HG03196 (cell line): ENCODE data around the gene GIT2.
A peak's percentile ranks its signal among the peaks of the same experiment; 100 is the strongest.
"Not testable (repeated sequence)": the region's sequence is repeated elsewhere in the genome, so short reads cannot be mapped to it uniquely, and the experiment has no call there.

Experiments
- ATAC-seq: cut with Tn5 transposase; IDR thresholded peaks from one replicate; pipeline ENCODE4 v1.9.1; 2021; ENCODE audit not compliant: unreplicated experiment

Gene GIT2, protein sequence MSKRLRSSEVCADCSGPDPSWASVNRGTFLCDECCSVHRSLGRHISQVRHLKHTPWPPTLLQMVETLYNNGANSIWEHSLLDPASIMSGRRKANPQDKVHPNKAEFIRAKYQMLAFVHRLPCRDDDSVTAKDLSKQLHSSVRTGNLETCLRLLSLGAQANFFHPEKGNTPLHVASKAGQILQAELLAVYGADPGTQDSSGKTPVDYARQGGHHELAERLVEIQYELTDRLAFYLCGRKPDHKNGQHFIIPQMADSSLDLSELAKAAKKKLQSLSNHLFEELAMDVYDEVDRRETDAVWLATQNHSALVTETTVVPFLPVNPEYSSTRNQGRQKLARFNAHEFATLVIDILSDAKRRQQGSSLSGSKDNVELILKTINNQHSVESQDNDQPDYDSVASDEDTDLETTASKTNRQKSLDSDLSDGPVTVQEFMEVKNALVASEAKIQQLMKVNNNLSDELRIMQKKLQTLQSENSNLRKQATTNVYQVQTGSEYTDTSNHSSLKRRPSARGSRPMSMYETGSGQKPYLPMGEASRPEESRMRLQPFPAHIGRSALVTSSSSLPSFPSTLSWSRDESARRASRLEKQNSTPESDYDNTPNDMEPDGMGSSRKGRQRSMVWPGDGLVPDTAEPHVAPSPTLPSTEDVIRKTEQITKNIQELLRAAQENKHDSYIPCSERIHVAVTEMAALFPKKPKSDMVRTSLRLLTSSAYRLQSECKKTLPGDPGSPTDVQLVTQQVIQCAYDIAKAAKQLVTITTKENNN

DNA sequence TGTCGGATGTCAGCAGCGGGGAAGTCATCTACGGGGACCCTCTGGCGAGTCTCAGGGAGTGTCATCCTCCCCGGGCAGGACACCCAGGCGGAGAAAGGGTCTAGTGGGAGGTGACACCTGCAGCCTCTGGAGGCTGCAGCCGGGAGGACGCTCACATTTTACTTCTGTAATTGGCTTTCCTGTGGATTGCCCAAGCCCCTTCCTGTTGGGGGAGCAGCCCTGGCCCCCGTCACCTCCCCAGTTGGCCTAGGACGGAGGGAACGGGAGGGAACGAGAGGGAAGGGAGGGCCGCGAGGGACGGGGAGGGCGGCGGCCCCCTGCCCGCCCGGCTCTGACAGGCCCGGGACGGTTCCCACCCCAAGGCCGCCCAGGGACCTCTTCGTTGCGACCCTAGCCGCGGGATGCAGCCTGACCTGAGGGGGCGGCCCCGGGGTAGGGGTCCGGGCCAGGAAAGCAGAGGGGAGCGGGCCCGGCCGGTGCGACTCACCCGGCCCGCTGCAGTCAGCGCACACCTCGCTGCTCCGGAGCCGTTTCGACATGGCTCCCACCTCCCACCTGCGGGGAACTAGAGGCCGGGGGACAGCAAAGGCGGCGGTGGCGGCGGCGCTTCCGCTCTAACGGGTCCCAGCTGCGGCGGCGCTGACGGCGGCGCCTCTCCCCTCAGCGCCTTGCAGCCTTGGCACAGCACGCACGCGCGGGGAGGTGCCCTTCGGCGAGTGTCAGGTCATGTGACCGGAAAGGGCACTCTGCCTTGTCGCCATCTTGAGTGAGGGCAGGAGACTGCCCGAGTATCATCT, at the start of gene GIT2:
TSS of gene GIT2 (minus strand) at position 683 of the 797 bp plus-strand sequence. CDS start at position 539, 144 bp downstream.
- peak; percentile 63 for ATAC-seq

DNA sequence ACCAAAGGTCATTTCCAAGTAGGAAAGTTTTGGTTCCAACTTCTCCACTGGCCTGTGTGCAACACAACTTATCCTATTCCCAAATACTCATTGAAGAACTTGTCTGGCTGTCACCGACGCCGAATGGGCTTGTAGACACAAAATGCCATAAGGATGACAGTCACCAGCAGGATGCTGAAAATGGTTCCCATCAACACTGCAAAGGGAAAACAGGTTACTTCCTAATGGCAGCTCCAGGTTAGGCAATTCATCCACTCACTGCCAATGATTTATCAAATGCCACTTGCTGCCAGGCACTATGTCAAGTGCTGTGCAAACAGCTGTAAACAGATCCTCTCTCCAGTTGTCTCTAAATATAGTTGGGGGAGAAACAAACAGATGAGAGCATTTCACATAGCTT, 46.1 kb upstream of the GIT2 start:
- no peak for ATAC-seq

DNA sequence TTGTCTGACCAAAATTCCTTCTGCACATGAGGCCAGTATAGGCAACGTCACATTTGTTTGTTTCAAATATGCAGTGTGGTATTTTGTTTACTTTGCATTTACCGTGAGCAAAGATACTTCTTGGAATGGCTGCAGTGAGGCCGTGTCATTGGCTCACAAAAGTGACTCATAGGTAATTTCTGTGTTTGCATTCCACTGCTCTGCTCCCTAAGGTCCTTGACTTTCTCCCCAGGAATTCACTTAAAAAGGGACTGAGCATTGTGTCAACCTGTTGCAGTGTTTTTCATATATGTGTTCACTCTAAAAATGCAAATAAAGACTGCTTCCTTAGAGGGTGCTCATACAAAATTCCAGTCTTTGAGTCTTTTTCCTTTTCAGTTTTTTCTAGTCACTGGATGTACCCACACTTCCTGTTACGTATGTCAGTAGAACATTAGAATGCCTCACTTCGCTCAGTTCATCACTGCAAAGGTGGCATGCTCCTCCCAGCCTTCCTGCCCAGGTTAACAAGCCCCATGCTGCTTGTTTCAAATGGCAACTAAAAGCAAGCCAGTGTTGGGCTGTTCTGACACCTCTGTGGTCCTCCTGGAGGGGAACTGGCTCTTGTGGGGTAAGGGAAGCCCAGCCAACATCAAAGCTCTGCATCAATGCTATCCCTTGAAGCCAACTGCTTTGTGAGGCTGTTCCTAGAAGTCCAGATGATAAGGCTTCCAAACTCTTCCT, 43.1 kb upstream of the GIT2 start:
- no peak for ATAC-seq

DNA sequence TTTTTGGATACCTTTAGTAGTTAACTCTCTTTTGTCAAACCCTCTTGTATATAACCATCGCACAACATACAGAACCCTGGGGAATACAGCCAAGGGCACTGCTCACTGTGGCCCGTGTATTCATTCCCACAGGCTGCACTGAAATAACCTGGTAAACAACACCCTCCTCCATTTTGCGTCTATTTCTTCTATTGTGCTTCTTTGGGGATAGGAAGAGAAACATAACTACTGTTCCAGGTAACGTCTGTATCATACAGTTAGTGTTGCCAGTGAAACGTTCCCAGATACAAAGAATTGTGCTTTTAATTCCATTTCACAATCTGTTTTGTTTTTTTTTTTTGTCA, 42.5 kb upstream of the GIT2 start:
- no peak for ATAC-seq

DNA sequence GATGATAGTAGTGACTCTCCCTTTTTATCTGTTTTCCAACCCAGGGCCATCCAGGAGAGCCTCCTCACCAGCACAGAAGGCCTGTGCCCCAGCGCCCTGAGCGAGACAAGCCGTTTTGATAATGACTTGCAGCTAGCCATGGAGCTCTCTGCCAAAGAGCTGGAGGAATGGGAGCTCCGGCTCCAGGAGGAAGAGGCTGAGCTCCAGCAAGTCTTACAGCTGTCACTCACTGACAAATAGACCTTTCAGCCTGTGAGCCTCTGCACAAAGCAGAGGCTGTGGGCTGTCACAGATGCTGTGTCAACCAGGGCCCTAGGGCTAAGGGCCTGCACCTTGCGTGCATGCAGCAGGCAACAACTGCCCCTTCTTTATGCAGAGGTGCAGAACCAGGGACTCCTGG, 41.1 kb upstream of the GIT2 start:
- no peak for ATAC-seq

DNA sequence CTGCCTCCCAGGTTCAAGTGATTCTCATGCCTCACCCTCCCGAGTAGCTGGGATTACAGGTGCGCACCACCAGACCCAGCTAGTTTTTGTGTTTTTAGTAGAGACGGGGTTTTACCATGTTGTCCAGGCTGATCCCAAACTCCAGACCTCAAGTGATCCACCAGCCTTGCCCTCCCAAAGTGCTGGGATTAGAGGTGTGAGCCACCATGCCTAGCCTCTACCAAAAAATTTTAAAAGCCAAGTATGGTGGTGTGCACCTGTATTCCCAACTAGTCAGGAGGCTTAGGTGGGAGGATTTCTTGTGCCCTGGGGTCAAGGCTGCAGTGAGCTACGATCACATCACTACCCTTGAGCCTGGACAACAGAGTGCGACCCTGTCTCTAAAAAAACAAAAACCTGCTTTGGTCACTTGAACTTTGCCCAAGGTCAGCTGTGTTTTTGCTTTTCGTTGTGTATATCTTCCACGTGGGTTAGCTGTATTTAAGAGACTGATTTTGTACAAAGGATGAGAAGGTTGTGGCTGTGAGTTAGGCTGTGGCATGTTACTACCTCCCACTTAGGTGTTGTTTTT, 39.5 kb upstream of the GIT2 start:
- no peak for ATAC-seq

DNA sequence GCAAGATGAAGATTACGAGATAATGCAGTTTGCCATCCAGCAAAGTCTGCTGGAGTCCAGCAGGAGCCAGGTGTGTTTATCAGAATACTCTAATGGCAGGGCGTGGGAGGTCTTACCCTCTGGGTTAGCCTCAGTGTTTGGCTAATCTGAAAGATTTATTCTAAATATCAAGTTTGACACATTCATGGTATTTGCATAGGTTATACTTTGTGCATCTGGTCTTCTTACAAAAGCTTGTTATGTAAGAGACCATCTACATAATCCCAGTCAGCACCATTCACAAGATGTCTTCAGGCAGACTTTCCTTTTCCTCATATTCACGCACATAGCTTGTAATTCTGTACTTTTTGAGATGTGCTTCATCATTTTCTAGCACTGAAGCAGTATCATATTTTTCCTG, 37.7 kb upstream of the GIT2 start:
- no peak for ATAC-seq

DNA sequence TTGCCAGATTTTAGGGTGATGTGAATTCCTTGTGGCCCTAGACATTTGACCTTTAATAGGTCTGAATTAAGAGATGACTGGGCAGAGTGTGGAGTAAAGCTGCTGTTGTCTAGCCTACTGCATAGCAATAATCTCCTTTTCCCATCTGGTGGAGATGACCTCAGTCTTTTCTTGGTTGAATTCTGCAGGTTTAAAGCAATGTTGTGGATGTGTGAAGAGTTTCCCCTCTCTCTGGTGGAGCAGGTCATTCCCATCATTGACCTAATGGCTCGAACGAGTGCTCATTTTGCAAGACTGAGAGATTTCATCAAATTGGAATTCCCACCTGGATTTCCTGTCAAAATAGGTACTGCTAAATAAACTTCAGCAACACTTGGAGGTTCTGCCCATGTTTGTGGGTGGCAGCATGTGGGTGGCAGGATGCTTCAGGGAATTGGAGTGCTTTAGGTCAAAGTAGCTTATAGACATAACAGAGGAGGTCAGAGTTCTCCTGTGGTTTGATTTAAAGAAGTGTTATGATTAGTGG, 33.2 kb upstream of the GIT2 start:
- ATAC-seq, result no peak

DNA sequence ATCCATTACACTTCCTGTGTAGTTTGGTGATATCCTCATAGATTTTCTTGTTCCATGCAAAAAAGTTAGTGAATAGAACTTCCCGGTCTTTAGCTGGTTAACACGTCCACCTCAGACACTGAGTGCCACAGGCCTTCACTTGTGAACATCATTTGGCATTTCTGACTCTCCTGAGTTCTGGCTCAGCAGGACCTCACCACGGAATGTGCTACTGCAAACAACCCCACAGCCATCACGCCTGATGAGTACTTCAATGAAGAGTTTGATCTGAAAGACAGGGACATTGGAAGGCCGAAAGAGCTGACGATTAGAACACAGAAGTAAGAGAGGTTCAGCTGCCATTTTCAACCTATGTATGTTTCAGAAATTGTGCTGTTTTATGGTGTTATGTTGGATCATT, 32.2 kb upstream of the GIT2 start:
- no peak for ATAC-seq

DNA sequence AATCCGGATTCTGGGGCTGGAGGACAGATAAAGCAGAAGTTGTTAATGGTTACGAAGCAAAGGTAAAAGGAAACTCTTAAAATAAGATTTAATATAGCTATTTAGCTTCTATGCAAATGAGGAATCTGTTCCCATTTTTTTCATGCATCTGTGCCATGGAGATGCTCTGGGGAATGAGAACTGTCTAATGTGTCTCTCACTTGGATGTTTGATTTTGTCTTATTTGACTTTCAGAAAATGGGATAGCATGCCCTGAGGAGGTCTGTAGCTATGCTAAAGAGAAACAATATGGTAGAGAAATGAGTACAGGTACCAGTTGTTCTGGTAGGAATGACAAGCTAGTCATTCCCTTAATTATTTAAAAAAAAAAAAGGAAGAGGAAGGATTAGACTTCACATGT, 27.9 kb upstream of the GIT2 start:
- ATAC-seq, result no peak

DNA sequence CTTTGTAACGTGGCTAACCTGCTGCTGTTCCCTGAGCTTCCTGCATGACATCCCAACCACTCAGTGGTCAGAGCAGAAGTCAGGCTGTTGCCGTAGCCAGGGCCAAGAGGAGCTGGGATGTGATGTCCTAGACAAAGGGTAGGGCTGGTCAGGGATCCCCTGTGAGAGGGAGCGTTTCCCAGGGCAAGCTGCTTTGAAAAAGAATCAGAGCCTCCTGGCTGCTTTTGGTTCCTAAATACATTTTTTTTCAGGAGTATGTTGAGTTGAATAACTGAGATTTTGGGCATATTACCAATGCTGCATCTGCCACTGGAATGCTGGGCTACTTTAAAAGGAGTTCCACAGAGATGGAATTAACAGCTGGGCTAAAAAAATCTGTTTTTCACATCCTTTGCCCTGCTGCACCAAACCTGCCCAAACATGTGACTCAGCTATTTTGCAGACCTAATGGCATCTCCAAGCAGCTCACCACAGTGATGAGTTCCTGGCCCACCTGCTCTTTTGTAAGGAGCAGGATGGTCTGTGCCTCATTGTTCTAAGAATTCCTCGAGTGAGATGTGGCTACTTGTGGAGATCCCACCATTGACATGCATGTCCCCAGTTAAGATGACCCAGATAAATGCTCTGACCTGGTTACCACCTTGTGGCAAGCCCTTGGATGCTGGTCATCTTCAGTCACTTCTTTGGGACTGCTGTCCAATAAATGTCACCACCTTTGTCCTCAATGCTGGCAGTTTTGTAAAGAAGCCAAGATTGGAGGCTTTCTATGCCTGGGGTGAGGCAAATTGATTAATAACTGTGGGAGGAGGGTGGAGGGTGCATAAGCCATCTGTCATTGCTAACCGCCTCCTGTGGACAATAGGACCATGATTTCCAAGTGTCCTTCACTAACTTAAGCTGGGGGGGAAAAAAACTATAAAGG, 27.2 kb upstream of the GIT2 start:
- ATAC-seq, result no peak

DNA sequence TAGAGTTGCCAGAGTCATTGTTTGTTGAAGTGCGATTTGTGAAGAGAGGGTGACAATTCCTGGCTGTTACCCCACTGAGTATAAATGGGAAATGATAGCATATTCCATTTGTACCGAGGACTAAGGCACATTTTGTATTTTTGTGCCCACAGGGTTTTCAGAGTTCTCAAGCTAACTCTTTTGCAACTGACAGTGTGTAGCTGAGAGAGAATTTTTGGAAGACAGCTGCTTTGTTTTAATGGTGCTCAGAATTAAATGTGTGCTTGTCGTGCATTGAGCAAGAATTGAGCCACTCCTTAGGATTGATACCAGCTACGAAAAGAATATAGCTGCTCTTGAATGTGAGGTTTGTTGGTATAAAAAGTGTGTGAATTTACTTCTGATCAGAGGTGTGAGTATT, 24.8 kb upstream of the GIT2 start:
- ATAC-seq, result no peak

DNA sequence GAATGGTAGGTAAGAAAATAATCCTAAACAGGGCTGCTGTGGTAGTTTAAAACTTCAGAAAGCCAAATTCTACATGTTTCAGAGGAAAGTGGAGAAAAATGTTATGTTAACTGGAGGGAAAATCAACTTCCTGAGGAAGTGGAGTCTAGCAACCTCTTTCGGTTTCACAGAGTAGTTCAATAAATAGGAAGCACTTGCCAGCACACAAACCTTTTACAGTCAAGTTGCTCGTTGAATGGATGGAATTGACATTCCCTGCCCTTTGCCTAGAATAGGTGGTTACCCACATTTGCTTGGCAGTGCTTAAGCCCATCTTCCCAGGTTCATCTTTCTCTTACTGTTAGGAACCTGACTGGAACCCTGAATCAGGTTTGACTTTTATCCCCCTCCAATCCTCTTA, 19.0 kb upstream of the GIT2 start:
- ATAC-seq, result no peak

DNA sequence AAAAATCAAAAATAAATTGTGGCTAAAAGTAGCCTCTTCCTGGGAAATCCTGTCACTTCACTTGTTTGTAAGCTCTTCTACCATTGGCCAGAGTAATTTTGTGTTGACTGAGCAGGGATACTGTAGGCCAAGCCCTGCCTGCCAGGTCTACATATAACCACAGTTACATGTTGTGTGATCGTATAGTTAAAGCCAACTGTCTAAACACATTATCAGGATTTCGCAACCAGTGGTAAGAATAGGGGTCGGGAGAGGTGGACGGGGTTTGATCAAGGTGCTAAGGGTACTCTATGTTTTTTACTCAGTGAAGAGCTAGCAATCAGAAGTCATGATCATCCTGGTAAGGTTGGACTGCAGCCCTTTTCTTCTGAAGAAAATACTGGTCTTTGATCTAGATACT, 16.5 kb upstream of the GIT2 start:
- ATAC-seq, result no peak

DNA sequence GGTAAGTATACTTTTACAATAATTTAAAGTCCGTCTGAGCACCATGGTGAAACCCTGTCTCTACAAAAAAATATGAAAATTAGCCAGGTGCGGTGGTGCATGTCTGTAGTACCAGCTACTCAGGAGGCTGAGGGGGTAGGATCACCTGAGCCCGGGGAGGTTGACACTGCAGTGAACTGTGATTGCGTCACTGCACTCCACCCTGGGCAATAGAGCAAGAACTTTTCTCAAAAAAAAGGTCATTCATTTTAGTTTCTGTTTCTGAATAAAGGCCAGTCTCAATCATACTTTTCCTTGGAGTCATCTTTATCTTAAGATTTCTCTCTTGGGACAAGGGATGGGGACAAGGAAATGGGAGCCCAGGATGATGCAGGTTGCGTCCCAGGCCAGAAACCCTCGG, 16.0 kb upstream of the GIT2 start:
- peak; percentile 58 for ATAC-seq

DNA sequence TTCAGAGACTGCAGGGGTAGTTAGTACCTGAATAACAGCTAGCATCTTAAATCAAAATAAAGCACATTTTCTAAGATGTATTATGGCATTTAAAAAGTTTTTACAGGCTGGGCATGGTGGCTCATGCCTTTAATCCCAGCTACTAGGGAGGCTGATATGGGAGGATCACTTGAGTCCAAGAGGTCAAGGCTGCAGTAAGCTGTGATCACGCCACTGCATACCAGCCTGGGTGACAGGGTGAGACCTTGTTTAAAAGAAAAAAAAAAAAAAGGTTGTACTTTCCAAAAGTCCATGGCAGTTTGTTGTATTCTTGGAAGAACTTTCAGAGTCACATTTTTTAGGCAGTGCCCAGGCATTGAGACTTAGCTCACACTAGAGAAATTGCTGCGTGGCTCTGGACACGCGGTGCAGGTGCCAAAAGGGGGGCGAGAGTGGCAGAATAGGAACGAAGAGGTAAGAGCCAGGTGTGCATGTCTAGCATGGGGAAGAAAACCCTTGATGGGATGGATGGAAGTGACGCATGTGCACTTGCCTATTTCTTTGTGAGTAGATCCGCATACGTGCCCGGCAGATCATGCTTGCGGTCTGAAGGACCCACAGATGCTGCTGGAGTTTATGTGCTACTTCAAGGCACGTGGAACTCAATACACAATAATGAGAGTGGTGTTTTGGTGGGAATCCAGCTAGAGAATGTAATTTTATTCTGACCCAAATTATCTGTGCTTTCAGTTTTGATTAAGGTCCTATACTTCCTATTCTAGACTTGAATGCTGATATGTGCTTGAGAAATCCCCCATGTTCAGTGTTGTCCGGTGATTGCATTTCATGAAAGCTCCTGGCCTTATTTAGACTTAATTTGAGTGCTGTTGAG, 14.9 kb upstream of the GIT2 start:
- peak; percentile 47 for ATAC-seq

DNA sequence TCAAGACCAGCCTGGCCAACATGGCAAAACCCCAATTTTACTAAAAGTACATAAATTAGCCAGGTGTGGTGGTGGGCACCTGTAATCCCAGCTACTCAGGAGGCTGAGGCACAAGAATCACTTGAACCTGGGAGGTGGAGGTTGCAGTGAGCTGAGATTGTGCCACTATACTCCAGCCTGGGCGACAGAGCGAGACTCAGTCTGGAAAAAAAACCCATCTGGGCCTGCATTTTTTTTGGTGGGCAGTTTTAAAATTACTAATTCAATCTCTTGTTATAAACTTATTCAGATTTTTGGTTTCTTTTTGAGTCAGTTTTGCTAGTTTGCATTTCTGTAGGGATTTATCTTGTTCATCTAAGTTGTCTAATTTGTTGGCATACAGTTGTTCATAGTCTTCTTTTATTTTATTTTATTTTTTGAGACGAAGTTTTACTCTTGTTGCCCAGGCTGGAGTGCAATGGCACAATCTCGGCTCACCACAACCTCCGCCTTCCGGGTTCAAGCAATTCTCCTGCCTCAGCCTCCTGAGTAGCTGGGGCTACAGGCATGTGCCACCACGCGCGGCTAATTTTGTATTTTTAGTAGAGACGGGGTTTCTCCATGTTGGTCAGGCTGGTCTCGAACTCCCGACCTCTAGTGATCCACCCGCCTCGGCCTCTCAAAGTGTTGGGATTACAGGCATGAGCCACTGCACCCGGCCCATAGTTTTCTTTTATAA, 12.7 kb upstream of the GIT2 start:
- not testable (repeated sequence) for ATAC-seq

DNA sequence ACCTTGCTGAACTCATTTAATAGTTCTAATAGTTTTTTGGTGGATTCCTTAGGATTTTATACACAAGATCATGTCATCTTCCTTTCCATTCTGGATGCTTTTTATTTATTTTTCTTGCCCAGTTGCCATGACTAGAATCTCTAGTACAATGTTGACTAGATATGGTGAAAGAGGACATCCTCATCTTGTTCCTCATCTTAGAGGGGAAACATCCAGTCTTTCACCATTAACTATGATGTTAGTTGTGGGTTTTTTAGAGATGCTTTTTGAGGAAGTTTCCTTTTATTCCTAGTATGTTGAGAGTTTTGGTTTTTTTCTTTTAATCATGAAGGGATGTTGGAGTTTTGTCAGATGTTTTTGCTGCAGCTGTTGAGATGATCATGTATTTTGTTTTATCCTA, 11.7 kb upstream of the GIT2 start:
- ATAC-seq, result no peak
